HepG2 (cell line): ENCODE data around the gene CHIC2. TPM values are rescaled to one million over a fixed set of nuclear protein-coding genes. Genes with fewer than 3 reads are reported as not detected.

Experiments
- ARNT2 ChIP-seq: sonication (generic); formaldehyde crosslinking; IDR thresholded peaks from 2 replicates; pipeline ENCODE4 v1.8.0; 2022; ENCODE audit warnings: mild to moderate bottlenecking, low read depth, missing genetic modification reagents, moderate library complexity
- BHLHE40 ChIP-seq: IDR thresholded peaks from 2 replicates; pipeline ENCODE4 v1.6.1; 2011; ENCODE audit warnings: low read length, improper control_type of control experiment
- CENPT ChIP-seq: sonication (generic); formaldehyde crosslinking; IDR thresholded peaks from 2 replicates; pipeline ENCODE4 v1.8.0; 2022; ENCODE audit warnings: low read depth, mild to moderate bottlenecking, moderate library complexity, missing genetic modification reagents
- KLF6 ChIP-seq: IDR thresholded peaks from 2 replicates; pipeline ENCODE4 v1.8.0; 2016; ENCODE audit warnings: missing biosample characterization, missing genetic modification reagents
- NCOA1 ChIP-seq: sonication (generic); formaldehyde crosslinking; IDR thresholded peaks from 2 replicates; pipeline ENCODE4 v1.9.0; 2021; ENCODE audit warnings: missing genetic modification reagents
- PHF5A ChIP-seq: IDR thresholded peaks from one replicate; pipeline ENCODE4 v1.6.1; 2018; ENCODE audit warnings: low read depth, missing genetic modification reagents; ENCODE audit not compliant: unreplicated experiment
- RAD51 ChIP-seq: fragments of 450-650 bp; IDR thresholded peaks from 2 replicates; pipeline ENCODE4 v1.6.1; 2016; ENCODE audit warnings: borderline replicate concordance
- SNRNP70 ChIP-seq: fragments of 200-400 bp; formaldehyde crosslinking; IDR thresholded peaks from 2 replicates; pipeline ENCODE4 v1.6.1; 2017; ENCODE audit warnings: mild to moderate bottlenecking, low read depth, low read length, moderate library complexity
- SOX6 ChIP-seq, 2 experiments: fragments of 450-650 bp in 1 of 2; sonication (generic) in 1 of 2; formaldehyde crosslinking in 1 of 2; IDR thresholded peaks; 2 replicates each; pipeline versions ENCODE4 v1.4.0 to v1.6.1; 2017 to 2020; ENCODE audit warnings: antibody characterized with exemption in 1 of 2, mild to moderate bottlenecking in 1 of 2, missing genetic modification reagents in 1 of 2
- TAF1 ChIP-seq: sonication (generic); formaldehyde crosslinking; IDR thresholded peaks from 2 replicates; pipeline ENCODE4 v1.4.0; 2020; ENCODE audit warnings: missing genetic modification reagents
- TMF1 ChIP-seq: sonication (generic); formaldehyde crosslinking; IDR thresholded peaks from 2 replicates; pipeline ENCODE4 v1.8.1; 2022; ENCODE audit warnings: low read depth, missing genetic modification reagents
- ZNF180 ChIP-seq: sonication (generic); formaldehyde crosslinking; IDR thresholded peaks from 2 replicates; pipeline ENCODE4 v1.4.0; 2020; ENCODE audit warnings: low read depth, missing genetic modification reagents, borderline replicate concordance
- ZNF263 ChIP-seq: sonication (generic); formaldehyde crosslinking; IDR thresholded peaks from 2 replicates; pipeline ENCODE4 v1.4.0; 2020; ENCODE audit warnings: missing genetic modification reagents
- ZNF557 ChIP-seq: sonication (generic); formaldehyde crosslinking; IDR thresholded peaks from 2 replicates; pipeline ENCODE4 v1.4.0; 2020; ENCODE audit warnings: missing genetic modification reagents
- ZNF670 ChIP-seq: sonication (generic); formaldehyde crosslinking; IDR thresholded peaks from 2 replicates; pipeline ENCODE4 v1.8.0; 2022; ENCODE audit warnings: mild to moderate bottlenecking, missing genetic modification reagents, borderline replicate concordance
- ZNF776 ChIP-seq: sonication (generic); formaldehyde crosslinking; IDR thresholded peaks from 2 replicates; pipeline ENCODE4 v1.4.0; 2020; ENCODE audit warnings: mild to moderate bottlenecking, missing genetic modification reagents
- polyA plus RNA-seq, 8 experiments: library from polyadenylated mRNA; depleted of rRNA in 3 of 8; stranded (reverse) in 7 of 8; unstranded in 1 of 8; fragments of >200 nt; fragmentation: Illumina TruSeq in 4 of 8; extraction: Trizol in 4 of 8; gene quantifications; 2 replicates each; pipeline versions ENCODE4 v1.2.1 to v1.2.3, GENCODE V29; 2011 to 2016; ENCODE audit warnings: low read depth in 4 of 8, missing spikeins in 1 of 8, mixed read lengths in 1 of 8; ENCODE audit not compliant: insufficient read depth in 1 of 8
- total RNA-seq, 5 experiments: library from RNA; depleted of rRNA; stranded (reverse); fragments of >200 nt; fragmentation: Illumina TruSeq; extraction: Trizol; gene quantifications; 2 replicates each; pipeline ENCODE4 v1.2.3, GENCODE V29; 2016; ENCODE audit warnings: low read depth in 1 of 5
- TF ChIP-seq, protein P1 (sequence below): sonication (generic); formaldehyde crosslinking; IDR thresholded peaks from 2 replicates; pipeline ENCODE4 v1.4.0; 2020; ENCODE audit warnings: missing genetic modification reagents, borderline replicate concordance
- TF ChIP-seq, protein P2 (sequence below): sonication (generic); formaldehyde crosslinking; IDR thresholded peaks from 2 replicates; pipeline ENCODE4 v1.4.0; 2020; ENCODE audit warnings: missing genetic modification reagents
- TF ChIP-seq, protein P3 (sequence below): sonication (generic); formaldehyde crosslinking; conservative IDR thresholded peaks from 2 replicates; pipeline ENCODE4 v1.4.0; 2020; ENCODE audit warnings: missing genetic modification reagents
- TF ChIP-seq, protein P4 (sequence below): IDR thresholded peaks from 2 replicates; pipeline ENCODE4 v1.6.1; 2016; ENCODE audit warnings: low read depth
- TF ChIP-seq, protein P5 (sequence below): sonication (generic); formaldehyde crosslinking; IDR thresholded peaks from 2 replicates; pipeline ENCODE4 v1.5.0; 2020; ENCODE audit warnings: mild to moderate bottlenecking, missing genetic modification reagents, moderate library complexity

Gene CHIC2
- total and polyA plus RNA-seq, 2 of the 13 experiments (the other 11 are each of a cell fraction or from before 2014, with no cell fraction given), result 10.0 to 17.2 TPM

DNA sequence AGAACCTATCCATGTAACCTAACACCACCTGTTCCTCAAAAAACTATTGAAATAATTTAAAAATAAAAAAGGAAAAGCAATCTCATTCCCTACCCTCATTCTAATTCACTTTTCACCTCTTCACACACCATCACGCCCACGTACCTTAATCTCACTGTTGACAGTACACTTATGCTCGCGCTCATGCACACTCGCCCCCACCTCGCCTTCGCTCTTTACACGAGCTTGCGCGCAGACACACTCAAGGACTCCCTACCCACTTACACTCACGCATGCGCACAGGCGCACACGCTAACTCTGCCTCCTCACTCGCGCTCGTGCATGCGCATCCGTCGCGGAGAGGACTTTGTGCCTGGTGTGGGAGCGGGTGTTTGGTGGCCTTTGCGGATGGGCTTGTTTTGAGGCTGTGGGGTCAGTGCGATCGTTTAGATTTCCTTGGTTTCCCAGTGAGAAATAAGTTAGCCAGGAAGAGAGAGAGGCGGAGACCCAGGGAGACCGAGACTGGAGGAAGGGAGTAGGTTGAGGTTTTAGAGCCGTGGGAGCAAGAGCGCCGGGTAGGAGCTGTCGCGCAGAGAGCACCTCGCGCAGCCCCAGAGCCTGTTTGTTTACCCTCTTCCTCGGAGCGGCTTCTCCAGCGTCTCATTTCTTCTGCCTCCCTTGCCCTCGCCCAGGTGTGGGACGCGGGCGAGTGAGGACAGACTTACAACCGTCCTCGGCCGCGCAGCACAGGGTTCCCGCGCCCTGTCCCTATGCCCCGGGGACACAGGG is 27.4 kb upstream of the CHIC2 start (continued):
- TF ChIP-seq TAF1 (CRISPR knock-in tag) (peak; percentile 36; the same call in 1 of the 2 replicates), ZNF670 (no peak), PHF5A (CRISPR knock-in tag) (no peak), ARNT2 (CRISPR knock-in tag) (no peak), ZNF263 (CRISPR knock-in tag) (no peak; the same call in none of the 2 replicates), CENPT (no peak), SNRNP70 (no peak), TMF1 (CRISPR knock-in tag) (no peak), NCOA1 (CRISPR knock-in tag) (no peak), SOX6 (IDR thresholded peaks at IDR 0.05) (no peak), SOX6 (CRISPR knock-in tag; IDR thresholded peaks at IDR 0.05) (no peak; the same call in 1 of the 2 replicates), ZNF776 (CRISPR knock-in tag) (0 out of 2 replicates have a peak, but pooled peaks have one; percentile 65), ZNF180 (no peak), RAD51 (no peak), BHLHE40 (no peak), ZNF557 (CRISPR knock-in tag) (no peak), KLF6 (CRISPR knock-in tag) (peak; percentile 66)
- TF ChIP-seq, protein P1, sequence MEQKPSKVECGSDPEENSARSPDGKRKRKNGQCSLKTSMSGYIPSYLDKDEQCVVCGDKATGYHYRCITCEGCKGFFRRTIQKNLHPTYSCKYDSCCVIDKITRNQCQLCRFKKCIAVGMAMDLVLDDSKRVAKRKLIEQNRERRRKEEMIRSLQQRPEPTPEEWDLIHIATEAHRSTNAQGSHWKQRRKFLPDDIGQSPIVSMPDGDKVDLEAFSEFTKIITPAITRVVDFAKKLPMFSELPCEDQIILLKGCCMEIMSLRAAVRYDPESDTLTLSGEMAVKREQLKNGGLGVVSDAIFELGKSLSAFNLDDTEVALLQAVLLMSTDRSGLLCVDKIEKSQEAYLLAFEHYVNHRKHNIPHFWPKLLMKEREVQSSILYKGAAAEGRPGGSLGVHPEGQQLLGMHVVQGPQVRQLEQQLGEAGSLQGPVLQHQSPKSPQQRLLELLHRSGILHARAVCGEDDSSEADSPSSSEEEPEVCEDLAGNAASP (CRISPR knock-in tag), result no peak
- TF ChIP-seq, protein P2, sequence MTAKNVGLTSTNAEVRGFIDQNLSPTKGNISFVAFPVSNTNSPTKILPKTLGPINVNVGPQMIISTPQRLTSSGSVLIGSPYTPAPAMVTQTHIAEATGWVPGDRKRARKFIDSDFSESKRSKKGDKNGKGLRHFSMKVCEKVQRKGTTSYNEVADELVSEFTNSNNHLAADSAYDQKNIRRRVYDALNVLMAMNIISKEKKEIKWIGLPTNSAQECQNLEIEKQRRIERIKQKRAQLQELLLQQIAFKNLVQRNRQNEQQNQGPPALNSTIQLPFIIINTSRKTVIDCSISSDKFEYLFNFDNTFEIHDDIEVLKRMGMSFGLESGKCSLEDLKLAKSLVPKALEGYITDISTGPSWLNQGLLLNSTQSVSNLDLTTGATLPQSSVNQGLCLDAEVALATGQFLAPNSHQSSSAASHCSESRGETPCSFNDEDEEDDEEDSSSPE (CRISPR knock-in tag), result no peak; the same call in 1 of the 2 replicates
- TF ChIP-seq, protein P3, sequence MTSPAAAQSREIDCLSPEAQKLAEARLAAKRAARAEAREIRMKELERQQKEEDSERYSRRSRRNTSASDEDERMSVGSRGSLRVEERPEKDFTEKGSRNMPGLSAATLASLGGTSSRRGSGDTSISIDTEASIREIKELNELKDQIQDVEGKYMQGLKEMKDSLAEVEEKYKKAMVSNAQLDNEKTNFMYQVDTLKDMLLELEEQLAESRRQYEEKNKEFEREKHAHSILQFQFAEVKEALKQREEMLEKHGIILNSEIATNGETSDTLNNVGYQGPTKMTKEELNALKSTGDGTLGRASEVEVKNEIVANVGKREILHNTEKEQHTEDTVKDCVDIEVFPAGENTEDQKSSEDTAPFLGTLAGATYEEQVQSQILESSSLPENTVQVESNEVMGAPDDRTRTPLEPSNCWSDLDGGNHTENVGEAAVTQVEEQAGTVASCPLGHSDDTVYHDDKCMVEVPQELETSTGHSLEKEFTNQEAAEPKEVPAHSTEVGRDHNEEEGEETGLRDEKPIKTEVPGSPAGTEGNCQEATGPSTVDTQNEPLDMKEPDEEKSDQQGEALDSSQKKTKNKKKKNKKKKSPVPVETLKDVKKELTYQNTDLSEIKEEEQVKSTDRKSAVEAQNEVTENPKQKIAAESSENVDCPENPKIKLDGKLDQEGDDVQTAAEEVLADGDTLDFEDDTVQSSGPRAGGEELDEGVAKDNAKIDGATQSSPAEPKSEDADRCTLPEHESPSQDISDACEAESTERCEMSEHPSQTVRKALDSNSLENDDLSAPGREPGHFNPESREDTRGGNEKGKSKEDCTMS, result no peak
- TF ChIP-seq, protein P4, sequence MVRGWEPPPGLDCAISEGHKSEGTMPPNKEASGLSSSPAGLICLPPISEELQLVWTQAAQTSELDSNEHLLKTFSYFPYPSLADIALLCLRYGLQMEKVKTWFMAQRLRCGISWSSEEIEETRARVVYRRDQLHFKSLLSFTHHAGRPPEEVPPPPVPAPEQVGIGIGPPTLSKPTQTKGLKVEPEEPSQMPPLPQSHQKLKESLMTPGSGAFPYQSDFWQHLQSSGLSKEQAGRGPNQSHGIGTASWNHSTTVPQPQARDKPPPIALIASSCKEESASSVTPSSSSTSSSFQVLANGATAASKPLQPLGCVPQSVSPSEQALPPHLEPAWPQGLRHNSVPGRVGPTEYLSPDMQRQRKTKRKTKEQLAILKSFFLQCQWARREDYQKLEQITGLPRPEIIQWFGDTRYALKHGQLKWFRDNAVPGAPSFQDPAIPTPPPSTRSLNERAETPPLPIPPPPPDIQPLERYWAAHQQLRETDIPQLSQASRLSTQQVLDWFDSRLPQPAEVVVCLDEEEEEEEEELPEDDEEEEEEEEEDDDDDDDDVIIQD (CRISPR knock-in tag), result no peak
- TF ChIP-seq, protein P5, sequence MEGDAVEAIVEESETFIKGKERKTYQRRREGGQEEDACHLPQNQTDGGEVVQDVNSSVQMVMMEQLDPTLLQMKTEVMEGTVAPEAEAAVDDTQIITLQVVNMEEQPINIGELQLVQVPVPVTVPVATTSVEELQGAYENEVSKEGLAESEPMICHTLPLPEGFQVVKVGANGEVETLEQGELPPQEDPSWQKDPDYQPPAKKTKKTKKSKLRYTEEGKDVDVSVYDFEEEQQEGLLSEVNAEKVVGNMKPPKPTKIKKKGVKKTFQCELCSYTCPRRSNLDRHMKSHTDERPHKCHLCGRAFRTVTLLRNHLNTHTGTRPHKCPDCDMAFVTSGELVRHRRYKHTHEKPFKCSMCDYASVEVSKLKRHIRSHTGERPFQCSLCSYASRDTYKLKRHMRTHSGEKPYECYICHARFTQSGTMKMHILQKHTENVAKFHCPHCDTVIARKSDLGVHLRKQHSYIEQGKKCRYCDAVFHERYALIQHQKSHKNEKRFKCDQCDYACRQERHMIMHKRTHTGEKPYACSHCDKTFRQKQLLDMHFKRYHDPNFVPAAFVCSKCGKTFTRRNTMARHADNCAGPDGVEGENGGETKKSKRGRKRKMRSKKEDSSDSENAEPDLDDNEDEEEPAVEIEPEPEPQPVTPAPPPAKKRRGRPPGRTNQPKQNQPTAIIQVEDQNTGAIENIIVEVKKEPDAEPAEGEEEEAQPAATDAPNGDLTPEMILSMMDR (CRISPR knock-in tag), result no peak
